ENCODE results near the gene PRMT7.

The PRMT7 gene

DNA sequence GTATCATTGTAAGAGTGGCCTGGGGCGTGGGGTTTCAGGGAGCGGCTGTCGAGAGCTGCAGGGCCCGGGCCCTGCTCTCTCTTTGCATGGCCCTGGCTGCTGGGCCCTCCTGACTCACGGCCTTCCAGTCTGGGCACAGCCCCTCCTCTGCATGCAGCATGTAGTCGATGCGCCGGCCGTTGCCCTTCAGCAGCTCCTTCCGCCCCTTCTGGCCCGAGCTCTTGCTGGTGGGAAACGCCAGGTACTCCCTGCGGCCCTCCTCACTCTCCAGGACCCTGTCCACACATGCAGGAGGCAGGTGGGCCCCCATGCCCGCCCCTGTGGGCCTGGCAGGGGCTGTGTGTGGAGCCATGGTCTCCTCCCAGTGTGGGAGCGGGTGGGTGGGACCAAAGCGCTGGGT lies 50.7 kb downstream of the PRMT7 start:
- TF ChIP-seq, protein P1, sequence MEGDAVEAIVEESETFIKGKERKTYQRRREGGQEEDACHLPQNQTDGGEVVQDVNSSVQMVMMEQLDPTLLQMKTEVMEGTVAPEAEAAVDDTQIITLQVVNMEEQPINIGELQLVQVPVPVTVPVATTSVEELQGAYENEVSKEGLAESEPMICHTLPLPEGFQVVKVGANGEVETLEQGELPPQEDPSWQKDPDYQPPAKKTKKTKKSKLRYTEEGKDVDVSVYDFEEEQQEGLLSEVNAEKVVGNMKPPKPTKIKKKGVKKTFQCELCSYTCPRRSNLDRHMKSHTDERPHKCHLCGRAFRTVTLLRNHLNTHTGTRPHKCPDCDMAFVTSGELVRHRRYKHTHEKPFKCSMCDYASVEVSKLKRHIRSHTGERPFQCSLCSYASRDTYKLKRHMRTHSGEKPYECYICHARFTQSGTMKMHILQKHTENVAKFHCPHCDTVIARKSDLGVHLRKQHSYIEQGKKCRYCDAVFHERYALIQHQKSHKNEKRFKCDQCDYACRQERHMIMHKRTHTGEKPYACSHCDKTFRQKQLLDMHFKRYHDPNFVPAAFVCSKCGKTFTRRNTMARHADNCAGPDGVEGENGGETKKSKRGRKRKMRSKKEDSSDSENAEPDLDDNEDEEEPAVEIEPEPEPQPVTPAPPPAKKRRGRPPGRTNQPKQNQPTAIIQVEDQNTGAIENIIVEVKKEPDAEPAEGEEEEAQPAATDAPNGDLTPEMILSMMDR (IDR thresholded peaks at IDR 0.05; ENCODE audit: low read depth, low read length), result no peak
- H3K4me3 ChIP-seq (ENCODE audit: low read depth, low read length), result no peak overlapping the region

GRCh38 chr16:68362262-68362913 lies 51.6 kb downstream of the PRMT7 start:
- TF ChIP-seq, protein P1 (IDR thresholded peaks at IDR 0.05; ENCODE audit: low read depth, low read length), result no peak
- H3K4me3 ChIP-seq (ENCODE audit: low read depth, low read length), result no peak overlapping the region

DNA sequence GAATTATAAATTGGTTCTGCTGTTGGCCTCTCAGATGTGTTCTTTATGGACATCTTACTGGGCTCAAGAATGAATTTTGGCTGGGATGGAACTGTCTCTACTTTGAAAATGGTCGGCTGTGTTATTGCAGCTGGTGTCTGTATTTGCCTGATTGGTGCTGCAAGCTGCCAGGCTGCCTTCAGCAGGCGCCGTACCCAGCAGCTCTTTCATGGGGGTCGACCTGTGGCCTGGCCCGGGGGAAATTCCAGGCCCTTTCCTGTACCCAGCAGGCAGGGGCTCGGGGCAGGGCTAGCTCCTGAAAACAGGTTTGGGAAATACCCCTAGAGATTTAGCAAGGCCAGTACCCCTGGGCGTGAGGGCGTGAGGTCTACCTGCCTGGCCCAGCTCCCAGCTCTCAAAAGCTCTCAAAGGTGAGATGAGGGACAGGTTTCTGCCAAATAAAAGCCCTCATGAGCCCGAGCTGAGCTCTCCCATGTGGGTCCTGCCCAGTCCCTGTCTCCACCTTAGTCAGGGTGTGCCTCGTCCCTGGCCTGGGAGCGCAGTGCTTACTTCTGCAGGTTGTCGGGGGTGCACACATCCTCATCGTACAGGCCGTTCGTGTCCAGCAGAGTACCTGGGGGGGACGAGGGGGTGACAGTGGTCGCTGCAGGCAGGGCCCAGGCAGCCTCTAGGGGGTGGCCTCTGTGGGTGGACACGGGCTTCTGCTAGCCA lies 52.3 kb downstream of the PRMT7 start:
- TF ChIP-seq, protein P1 (IDR thresholded peaks at IDR 0.05; ENCODE audit: low read depth, low read length), result no peak
- H3K4me3 ChIP-seq (ENCODE audit: low read depth, low read length), result no peak overlapping the region

DNA sequence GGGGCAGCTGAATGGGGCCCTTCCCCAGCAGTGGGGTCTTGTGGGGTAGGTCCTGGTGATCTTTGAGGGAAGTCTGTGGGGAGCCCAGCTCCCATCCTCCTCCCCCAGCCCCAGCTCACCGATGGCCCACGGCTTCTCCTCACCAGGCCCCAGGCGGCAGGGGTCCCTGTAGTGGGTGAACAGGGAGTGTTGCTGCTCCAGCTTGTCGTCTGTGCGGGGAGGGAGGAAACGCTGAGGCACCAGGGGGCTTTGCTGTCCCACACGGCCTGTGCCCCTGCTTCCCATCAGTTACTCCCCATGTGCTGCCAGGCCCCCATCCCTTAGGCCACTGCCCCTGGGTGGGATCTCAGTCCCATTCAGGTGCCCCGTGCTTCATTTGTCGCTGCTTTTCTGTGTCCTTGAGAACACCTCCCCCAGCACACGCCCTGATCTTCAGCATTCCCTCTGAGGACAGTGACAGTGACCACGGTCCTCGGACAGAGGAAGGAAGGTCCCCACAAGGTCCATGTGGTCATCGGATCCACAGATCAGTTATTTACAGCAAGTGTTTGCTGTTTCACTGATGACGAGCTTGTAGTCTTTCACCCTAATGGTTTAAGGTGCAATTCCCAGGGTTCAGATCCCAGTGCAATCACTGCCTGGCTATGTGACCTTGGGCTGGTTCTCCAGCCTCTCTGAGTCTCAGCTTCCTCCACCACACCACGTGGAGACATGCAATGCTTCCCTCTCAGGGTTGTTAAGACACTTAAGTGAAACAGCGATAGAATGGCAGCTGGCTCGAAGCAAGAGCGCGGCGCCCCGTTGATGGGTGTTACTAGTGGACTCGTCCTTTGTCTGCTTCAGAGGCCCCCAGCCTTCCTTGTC lies 53.1 kb downstream of the PRMT7 start:
- TF ChIP-seq, protein P1 (IDR thresholded peaks at IDR 0.05; ENCODE audit: low read depth, low read length), result no peak
- H3K4me3 ChIP-seq (ENCODE audit: low read depth, low read length), result no peak overlapping the region

- TF ChIP-seq, protein P1 (IDR thresholded peaks at IDR 0.05; ENCODE audit: low read depth, low read length), result peak; percentile 20; the same call in 1 of the 2 replicates
- no peak overlapping the region for H3K4me3 ChIP-seq (ENCODE audit: low read depth, low read length)
Observed at GRCh38 chr16:68364561-68364998, 53.8 kb downstream of the PRMT7 start.

- TF ChIP-seq, protein P1 (IDR thresholded peaks at IDR 0.05; ENCODE audit: low read depth, low read length), result no peak
- no peak overlapping the region for H3K4me3 ChIP-seq (ENCODE audit: low read depth, low read length)
Observed at GRCh38 chr16:68365167-68365817, 54.5 kb downstream of the PRMT7 start.

All from WI38 (cell line).